Endothelial cell of umbilical vein (primary cell): ENCODE data around the gene WDR77.

Experiments used
- EZH2 ChIP-seq: IDR thresholded peaks from 2 replicates; pipeline ENCODE4 v1.6.1; 2012; ENCODE audit warnings: borderline replicate concordance, low read depth, mild to moderate bottlenecking, moderate library complexity, low read length, inconsistent platforms; ENCODE audit not compliant: severe bottlenecking
- FOS ChIP-seq: IDR thresholded peaks from 2 replicates; pipeline ENCODE4 v1.6.1; 2011; ENCODE audit warnings: mild to moderate bottlenecking, low read length, moderate library complexity, borderline replicate concordance; ENCODE audit not compliant: insufficient read depth
- GATA2 ChIP-seq: IDR thresholded peaks from 2 replicates; pipeline ENCODE4 v1.7.0; 2011; ENCODE audit warnings: low read depth, mild to moderate bottlenecking, moderate library complexity, mixed read lengths, low read length; ENCODE audit not compliant: insufficient read length, insufficient read depth
- POLR2A ChIP-seq: IDR thresholded peaks from 2 replicates; pipeline ENCODE4 v1.6.1; 2012; ENCODE audit warnings: low read depth, mild to moderate bottlenecking, control low read depth, low read length
- POLR2AphosphoS5 ChIP-seq: IDR thresholded peaks from 2 replicates; pipeline ENCODE4 v1.6.1; 2012; ENCODE audit warnings: low read depth, mild to moderate bottlenecking, control low read depth, low read length, moderate library complexity; ENCODE audit not compliant: insufficient read depth
- TF ChIP-seq, protein P1 (sequence below), 2 donors: IDR thresholded peaks; 1 replicate in 1 of 2; 2 replicates in 1 of 2; pipeline ENCODE4 v1.5.1; 2011; ENCODE audit warnings: low read length in 2 of 2, mild to moderate bottlenecking in 2 of 2, moderate library complexity in 2 of 2, control low read depth in 1 of 2, inconsistent platforms in 1 of 2, low read depth in 1 of 2; ENCODE audit not compliant: insufficient read depth in 1 of 2; ENCODE audit errors: extremely low read depth in 1 of 2
- TF ChIP-seq, protein P2 (sequence below): IDR thresholded peaks from 2 replicates; pipeline ENCODE4 v1.6.1; 2011; ENCODE audit not compliant: insufficient read depth, insufficient read length

DNA sequence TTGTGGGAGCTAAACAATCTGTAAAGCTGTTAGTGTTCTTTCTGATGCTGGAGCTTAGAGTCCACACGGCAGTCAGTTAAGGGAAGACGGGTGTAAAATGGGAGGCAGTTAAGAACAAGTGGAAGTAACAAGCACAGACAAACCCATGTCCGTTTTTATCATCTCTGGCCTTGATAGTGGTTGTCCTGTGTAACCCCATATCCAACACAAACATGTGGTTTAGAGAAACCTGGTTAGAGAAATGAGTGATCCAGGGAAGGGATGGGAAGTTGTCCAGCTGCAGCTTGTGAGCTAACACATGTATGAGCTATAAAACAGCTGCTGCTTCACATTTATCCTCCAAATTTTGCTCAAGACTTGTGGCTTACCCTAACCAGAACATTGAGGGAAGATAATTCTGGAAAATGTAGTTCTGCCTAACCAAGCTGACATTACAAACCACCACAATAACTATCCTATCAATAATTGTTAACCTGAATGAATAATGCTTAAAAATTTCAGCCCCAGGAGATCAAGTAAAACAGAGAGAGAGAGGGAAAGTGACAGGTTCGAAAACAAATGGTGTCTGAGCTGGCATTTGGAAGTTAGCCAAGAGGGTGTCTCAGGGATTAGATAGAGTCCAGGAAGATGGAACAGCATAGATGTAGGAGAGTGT, 14.1 kb upstream of the WDR77 start:
- TF ChIP-seq, protein P1, sequence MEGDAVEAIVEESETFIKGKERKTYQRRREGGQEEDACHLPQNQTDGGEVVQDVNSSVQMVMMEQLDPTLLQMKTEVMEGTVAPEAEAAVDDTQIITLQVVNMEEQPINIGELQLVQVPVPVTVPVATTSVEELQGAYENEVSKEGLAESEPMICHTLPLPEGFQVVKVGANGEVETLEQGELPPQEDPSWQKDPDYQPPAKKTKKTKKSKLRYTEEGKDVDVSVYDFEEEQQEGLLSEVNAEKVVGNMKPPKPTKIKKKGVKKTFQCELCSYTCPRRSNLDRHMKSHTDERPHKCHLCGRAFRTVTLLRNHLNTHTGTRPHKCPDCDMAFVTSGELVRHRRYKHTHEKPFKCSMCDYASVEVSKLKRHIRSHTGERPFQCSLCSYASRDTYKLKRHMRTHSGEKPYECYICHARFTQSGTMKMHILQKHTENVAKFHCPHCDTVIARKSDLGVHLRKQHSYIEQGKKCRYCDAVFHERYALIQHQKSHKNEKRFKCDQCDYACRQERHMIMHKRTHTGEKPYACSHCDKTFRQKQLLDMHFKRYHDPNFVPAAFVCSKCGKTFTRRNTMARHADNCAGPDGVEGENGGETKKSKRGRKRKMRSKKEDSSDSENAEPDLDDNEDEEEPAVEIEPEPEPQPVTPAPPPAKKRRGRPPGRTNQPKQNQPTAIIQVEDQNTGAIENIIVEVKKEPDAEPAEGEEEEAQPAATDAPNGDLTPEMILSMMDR (IDR thresholded peaks at IDR 0.05; ENCODE audit: extremely low read depth in 1 of 2, insufficient read depth in 1 of 2, low read depth in 1 of 2, low read length in 2 of 2), result no peak
- TF ChIP-seq EZH2 (no peak), POLR2AphosphoS5 (no peak), POLR2A (no peak), FOS (no peak), GATA2 (no peak)
- TF ChIP-seq, protein P2, sequence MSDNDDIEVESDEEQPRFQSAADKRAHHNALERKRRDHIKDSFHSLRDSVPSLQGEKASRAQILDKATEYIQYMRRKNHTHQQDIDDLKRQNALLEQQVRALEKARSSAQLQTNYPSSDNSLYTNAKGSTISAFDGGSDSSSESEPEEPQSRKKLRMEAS, result no peak
